ENCODE measurements around the gene DUS4L.

Gene DUS4L

GRCh38 chr7:107622429-107622828 is 58.7 kb downstream of the DUS4L start:
- Histone ChIP-seq H3K4me3 (ENCODE audit: low read depth in 1 of 2, low read length in 2 of 2) (no peak overlapping the region), H3K9me3 (ENCODE audit: control insufficient read depth in 1 of 2, low read length in 2 of 2) (no peaks in the 10 kb centered on the region), H3K36me3 (ENCODE audit: control insufficient read depth in 1 of 2, insufficient read depth in 2 of 2, low read length in 2 of 2) (peaks cover 0 to 27% of the 10 kb centered on the region in 2 donors), H3K4me1 (ENCODE audit: control insufficient read depth in 1 of 2, insufficient read depth in 2 of 2, low read length in 2 of 2) (peaks cover 0 to 10% of the 10 kb centered on the region in 2 donors), H3K27me3 (ENCODE audit: low read depth, low read length) (no peaks in the 10 kb centered on the region), H3K27ac (ENCODE audit: low read length) (no peak overlapping the region)

GRCh38 chr7:107622894-107623293 is 59.1 kb downstream of the DUS4L start:
- Histone ChIP-seq H3K9me3 (ENCODE audit: control insufficient read depth in 1 of 2, low read length in 2 of 2) (no peaks in the 10 kb centered on the region), H3K36me3 (ENCODE audit: control insufficient read depth in 1 of 2, insufficient read depth in 2 of 2, low read length in 2 of 2) (peaks cover 0 to 27% of the 10 kb centered on the region in 2 donors), H3K4me3 (ENCODE audit: low read depth in 1 of 2, low read length in 2 of 2) (no peak overlapping the region), H3K4me1 (ENCODE audit: control insufficient read depth in 1 of 2, insufficient read depth in 2 of 2, low read length in 2 of 2) (peaks cover 0 to 10% of the 10 kb centered on the region in 2 donors), H3K27ac (ENCODE audit: low read length) (no peak overlapping the region), H3K27me3 (ENCODE audit: low read depth, low read length) (no peaks in the 10 kb centered on the region)

DNA sequence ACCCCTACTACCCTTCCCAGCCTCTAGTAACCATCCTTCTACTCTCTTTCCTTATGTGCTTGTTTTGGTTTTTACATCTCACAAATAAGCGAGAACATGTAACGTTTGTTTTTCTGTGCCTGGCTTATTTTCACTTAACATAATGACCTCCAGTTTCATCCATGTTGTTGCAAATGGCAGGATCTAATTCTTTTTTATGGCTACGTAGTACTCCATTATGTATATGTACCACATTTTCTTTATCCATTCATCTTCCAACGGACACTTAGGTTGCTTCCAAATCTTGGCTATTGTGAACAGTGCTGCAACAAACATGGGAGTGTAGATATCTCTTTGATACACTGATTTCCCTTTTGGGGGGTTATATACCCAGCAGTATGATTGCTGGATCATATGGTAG is 63.2 kb downstream of the DUS4L start:
- no peak overlapping the region for H3K27ac ChIP-seq (ENCODE audit: low read length)
- H3K4me1 ChIP-seq (ENCODE audit: control insufficient read depth in 1 of 2, insufficient read depth in 2 of 2, low read length in 2 of 2) = peaks cover 0 to 10% of the 10 kb centered on the region in 2 donors
- no peaks in the 10 kb centered on the region for H3K9me3 ChIP-seq (ENCODE audit: control insufficient read depth in 1 of 2, low read length in 2 of 2)
- H3K4me3 ChIP-seq (ENCODE audit: low read depth in 1 of 2, low read length in 2 of 2) = no peak overlapping the region
- peaks cover 0 to 11% of the 10 kb centered on the region in 2 donors for H3K36me3 ChIP-seq (ENCODE audit: control insufficient read depth in 1 of 2, insufficient read depth in 2 of 2, low read length in 2 of 2)
- no peaks in the 10 kb centered on the region for H3K27me3 ChIP-seq (ENCODE audit: low read depth, low read length)
